Esophagus muscularis mucosa (tissue), 4 donors: Measurements from ENCODE around the gene SUPT20HL2. TPM values are rescaled to one million over a fixed set of nuclear protein-coding genes. Genes with fewer than 3 reads are reported as not detected.
"Not testable (repeated sequence)": the region's sequence is repeated elsewhere in the genome, so short reads cannot be mapped to it uniquely, and the experiment has no call there.

Source experiments
- DNase-seq: peaks from one replicate; pipeline ENCODE4 v3.0.0-alpha.2; 2017; ENCODE audit errors: extremely low spot score
- H3K27ac ChIP-seq, 4 donors: fragments of 200-600 bp; sonication (generic); replicated peaks in 1 of 4; 1 replicate in 3 of 4; 2 replicates in 1 of 4; pipeline ENCODE4 v1.5.1; 2016 to 2019; ENCODE audit warnings: mild to moderate bottlenecking in 1 of 4
- H3K27me3 ChIP-seq, 4 donors: fragments of 200-600 bp; sonication (generic); one replicate each; pipeline versions ENCODE4 v1.5.1 to v1.6.0; 2016 to 2019
- H3K36me3 ChIP-seq, 4 donors: fragments of 200-600 bp; sonication (generic); one replicate each; pipeline ENCODE4 v1.5.1; 2016 to 2019
- H3K4me1 ChIP-seq, 4 donors: fragments of 200-600 bp; sonication (generic); one replicate each; pipeline ENCODE4 v1.5.1; 2016 to 2019
- H3K4me3 ChIP-seq, 4 donors: fragments of 200-600 bp; sonication (generic); 1 replicate in 2 of 4; 2 replicates in 2 of 4; pipeline ENCODE4 v1.5.1; 2016 to 2019; ENCODE audit warnings: mild to moderate bottlenecking in 4 of 4, moderate library complexity in 1 of 4
- H3K9me3 ChIP-seq, 4 donors: fragments of 200-600 bp; sonication (generic); 1 replicate in 3 of 4; 2 replicates in 1 of 4; pipeline ENCODE4 v1.5.1; 2016 to 2019
- CTCF ChIP-seq, 3 experiments: fragments of 200-600 bp in 2 of 3; fragments of 450-650 bp in 1 of 3; sonication (generic) in 2 of 3; IDR thresholded peaks; one replicate each; pipeline ENCODE4 v1.5.1; 2017 to 2019; ENCODE audit warnings: antibody characterized with exemption in 3 of 3, mild to moderate bottlenecking in 2 of 3, moderate library complexity in 1 of 3
- EP300 ChIP-seq: sonication (generic); formaldehyde crosslinking; IDR thresholded peaks from one replicate; pipeline ENCODE4 v1.6.1; 2017; ENCODE audit warnings: antibody characterized with exemption
- POLR2A ChIP-seq: fragments of 450-650 bp; IDR thresholded peaks from one replicate; pipeline ENCODE4 v1.6.1; 2017; ENCODE audit warnings: antibody characterized with exemption, moderate library complexity, mild to moderate bottlenecking, low read depth
- POLR2AphosphoS5 ChIP-seq, 2 donors: sonication (generic); formaldehyde crosslinking; IDR thresholded peaks; one replicate each; pipeline ENCODE4 v1.6.1; 2017; ENCODE audit warnings: antibody characterized with exemption in 2 of 2
- WGBS: methylation state at CpG from one replicate; pipeline ENCODE4 v1.1.5; 2018; 5-methylcytosine and 5-hydroxymethylcytosine counted together
- intact Hi-C: fragments of 100-400 bp; cut with DNase I; formaldehyde crosslinking; loops from one replicate; pipeline ENCODE4 v1.15.1; 2023
- total RNA-seq, 4 donors: library from RNA; depleted of rRNA; stranded (reverse); fragments of >200 nt; gene quantifications; one replicate each; pipeline versions ENCODE4 v1.1.0 to v1.2.1, GENCODE V29; 2016

The SUPT20HL2 gene
- total RNA-seq, 4 donors from 2014 or later = 0.33 TPM; not detected in 3

GRCh38 chrX:24321741-24322395 lies 8.0 kb upstream of the SUPT20HL2 start:
- Histone ChIP-seq H3K4me1 (no peaks in the 10 kb centered on the region), H3K9me3 (no peaks in the 10 kb centered on the region), H3K27ac (no peak overlapping the region), H3K27me3 (peaks cover 0 to 4% (median 0%) of the 10 kb centered on the region in 4 donors), H3K36me3 (no peaks in the 10 kb centered on the region), H3K4me3 (no peak overlapping the region)
- no peak for DNase-seq
- TF ChIP-seq CTCF (IDR thresholded peaks at IDR 0.05) (no peak), POLR2AphosphoS5 (IDR thresholded peaks at IDR 0.05) (no peak), POLR2A (no peak), EP300 (no peak)
- WGBS = 57% methylated on average over 1 of the region's 4 CpGs
- intact Hi-C loops = no loop called here

GRCh38 chrX:24317567-24317966 lies 3.7 kb upstream of the SUPT20HL2 start:
- H3K4me3 ChIP-seq = no peak overlapping the region
- TF ChIP-seq CTCF (IDR thresholded peaks at IDR 0.05) (no peak), EP300 (no peak), POLR2AphosphoS5 (IDR thresholded peaks at IDR 0.05) (no peak), POLR2A (no peak)
- no peak overlapping the region for H3K27ac ChIP-seq
- no peaks in the 10 kb centered on the region for H3K4me1 ChIP-seq
- no peak for DNase-seq
- intact Hi-C loops = no loop called here
- no peaks in the 10 kb centered on the region for H3K36me3 ChIP-seq
- WGBS = 49% methylated on average over 1 of the region's 1 CpG
- no peaks in the 10 kb centered on the region for H3K9me3 ChIP-seq
- peaks cover 0 to 4% (median 0%) of the 10 kb centered on the region in 4 donors for H3K27me3 ChIP-seq

- no peak for DNase-seq
- Histone ChIP-seq H3K36me3 (no peaks in the 10 kb centered on the region), H3K27ac (no peak overlapping the region), H3K4me1 (peaks cover 0 to under 1% (median 0%) of the 10 kb centered on the region in 4 donors), H3K4me3 (no peak overlapping the region), H3K9me3 (no peaks in the 10 kb centered on the region), H3K27me3 (peaks cover 0 to 4% (median 0%) of the 10 kb centered on the region in 4 donors)
- intact Hi-C loops = no loop called here
- TF ChIP-seq EP300 = no peak
- TF ChIP-seq POLR2A = no peak
- TF ChIP-seq CTCF (IDR thresholded peaks at IDR 0.05) = no peak
- no peak for TF ChIP-seq POLR2AphosphoS5 (IDR thresholded peaks at IDR 0.05)
- WGBS = 71% methylated on average over 1 of the region's 1 CpG
Observed at GRCh38 chrX:24316111-24316510, 2.2 kb upstream of the SUPT20HL2 start.

- DNase-seq, H3K27ac ChIP-seq, intact Hi-C loops, H3K9me3 ChIP-seq, H3K4me3 ChIP-seq, H3K27me3 ChIP-seq, H3K36me3 ChIP-seq: not testable (repeated sequence)
- WGBS = 66% methylated on average over 5 of the region's 6 CpGs
- H3K4me1 ChIP-seq = peaks cover 0 to 14% (median 0%) of the 10 kb centered on the region in 4 donors
Observed at GRCh38 chrX:24312249-24312607, 1.6 kb downstream of the SUPT20HL2 start.

- H3K27ac ChIP-seq, intact Hi-C loops, H3K9me3 ChIP-seq, H3K36me3 ChIP-seq, H3K4me3 ChIP-seq, DNase-seq, H3K27me3 ChIP-seq: not testable (repeated sequence)
- 78% methylated on average over 14 of the region's 22 CpGs for WGBS
- peaks cover 0 to 14% (median under 1%) of the 10 kb centered on the region in 4 donors for H3K4me1 ChIP-seq
Observed at GRCh38 chrX:24311507-24312248, 2.2 kb downstream of the SUPT20HL2 start.

- H3K4me3 ChIP-seq, DNase-seq, H3K36me3 ChIP-seq, intact Hi-C loops, H3K9me3 ChIP-seq, H3K27ac ChIP-seq, H3K27me3 ChIP-seq: not testable (repeated sequence)
- WGBS = 69% methylated on average over 2 of the region's 3 CpGs
- peaks cover 0 to 14% (median 2%) of the 10 kb centered on the region in 4 donors for H3K4me1 ChIP-seq
Observed at GRCh38 chrX:24310916-24311315, 3.0 kb downstream of the SUPT20HL2 start.

GRCh38 chrX:24309580-24310374 lies 4.1 kb downstream of the SUPT20HL2 start:
- intact Hi-C loops, H3K27me3 ChIP-seq, DNase-seq, H3K9me3 ChIP-seq, H3K36me3 ChIP-seq, H3K27ac ChIP-seq, H3K4me3 ChIP-seq: not testable (repeated sequence)
- WGBS = 90% methylated on average over 6 of the region's 6 CpGs
- H3K4me1 ChIP-seq = peaks cover 0 to 14% (median 2%) of the 10 kb centered on the region in 4 donors

- intact Hi-C loops, H3K9me3 ChIP-seq, H3K27ac ChIP-seq, H3K36me3 ChIP-seq, H3K27me3 ChIP-seq, DNase-seq, H3K4me3 ChIP-seq: not testable (repeated sequence)
- WGBS = 70% methylated on average over 4 of the region's 4 CpGs
- H3K4me1 ChIP-seq = peaks cover 0 to 14% (median 2%) of the 10 kb centered on the region in 4 donors
Observed at GRCh38 chrX:24308803-24309202, 5.1 kb downstream of the SUPT20HL2 start.
